Sigmoid colon (tissue), 7 donors: ENCODE results near the gene TALDO1. TPM values are rescaled to one million over a fixed set of nuclear protein-coding genes. Genes with fewer than 3 reads are reported as not detected.

Experiments
- DNase-seq: peaks from one replicate; pipeline ENCODE4 v3.0.0-alpha.2; 2019
- H3K27ac ChIP-seq, 4 donors: fragments of 200-600 bp; sonication (generic); one replicate each; pipeline ENCODE4 v1.5.1; 2016 to 2019; ENCODE audit warnings: mild to moderate bottlenecking in 1 of 4
- H3K27me3 ChIP-seq, 3 donors: fragments of 200-600 bp; sonication (generic); one replicate each; pipeline ENCODE4 v1.5.1; 2019; ENCODE audit warnings: mild to moderate bottlenecking in 1 of 3
- H3K36me3 ChIP-seq, 4 donors: fragments of 200-600 bp; sonication (generic); one replicate each; pipeline ENCODE4 v1.5.1; 2016 to 2019
- H3K4me1 ChIP-seq, 4 donors: fragments of 200-600 bp; sonication (generic); one replicate each; pipeline ENCODE4 v1.5.1; 2017 to 2019
- H3K4me3 ChIP-seq, 4 donors: fragments of 200-600 bp; sonication (generic); one replicate each; pipeline ENCODE4 v1.5.1; 2017 to 2019; ENCODE audit warnings: mild to moderate bottlenecking in 2 of 4, moderate library complexity in 1 of 4
- H3K9me3 ChIP-seq, 4 donors: fragments of 200-600 bp in 3 of 4; sonication (generic) in 3 of 4; one replicate each; pipeline versions ENCODE4 v1.5.1 to v1.6.1; 2013 to 2019
- EP300 ChIP-seq, 4 donors: sonication (generic); formaldehyde crosslinking; IDR thresholded peaks; one replicate each; pipeline ENCODE4 v1.6.1; 2017; ENCODE audit warnings: antibody characterized with exemption in 4 of 4
- POLR2A ChIP-seq, 2 donors: fragments of 450-650 bp; IDR thresholded peaks; one replicate each; pipeline ENCODE4 v1.6.1; 2016; ENCODE audit warnings: antibody characterized with exemption in 2 of 2, mild to moderate bottlenecking in 2 of 2, moderate library complexity in 2 of 2
- POLR2AphosphoS5 ChIP-seq, 4 donors: sonication (generic); formaldehyde crosslinking; IDR thresholded peaks; one replicate each; pipeline ENCODE4 v1.6.1; 2017; ENCODE audit warnings: antibody characterized with exemption in 4 of 4
- WGBS, 2 donors: extraction: QIAGEN DNeasy Blood & Tissue Kit; methylation state at CpG; one replicate each; pipeline ENCODE4 v1.1.7; 2013; 5-methylcytosine and 5-hydroxymethylcytosine counted together
- intact Hi-C: fragments of 100-400 bp; cut with DNase I; formaldehyde crosslinking; loops from one replicate; pipeline ENCODE4 v1.15.1; 2023
- polyA plus RNA-seq, 3 donors: library from polyadenylated mRNA; stranded (reverse); fragments of 200-250 nt; gene quantifications; one replicate each; pipeline ENCODE4 v1.2.3, GENCODE V29; 2013
- total RNA-seq, 4 donors: library from RNA; depleted of rRNA; stranded (reverse); fragments of >200 nt; gene quantifications; one replicate each; pipeline ENCODE4 v1.1.0, GENCODE V29; 2016
- TF ChIP-seq, protein P1 (sequence below), 4 experiments: fragments of 450-650 bp in 3 of 4; fragments of 200-600 bp in 1 of 4; IDR thresholded peaks; one replicate each; pipeline ENCODE4 v1.5.1; 2016 to 2019; ENCODE audit warnings: antibody characterized with exemption in 4 of 4, mild to moderate bottlenecking in 3 of 4, moderate library complexity in 2 of 4
- donor health status: healthy with polysubstance abuse.
- donor health status: Bipolar disorder and iron deficiency.
- donor health status: healthy.

TALDO1 gene
- total and polyA plus RNA-seq, 7 donors, result 94.6 to 177 (median 133) TPM

DNA sequence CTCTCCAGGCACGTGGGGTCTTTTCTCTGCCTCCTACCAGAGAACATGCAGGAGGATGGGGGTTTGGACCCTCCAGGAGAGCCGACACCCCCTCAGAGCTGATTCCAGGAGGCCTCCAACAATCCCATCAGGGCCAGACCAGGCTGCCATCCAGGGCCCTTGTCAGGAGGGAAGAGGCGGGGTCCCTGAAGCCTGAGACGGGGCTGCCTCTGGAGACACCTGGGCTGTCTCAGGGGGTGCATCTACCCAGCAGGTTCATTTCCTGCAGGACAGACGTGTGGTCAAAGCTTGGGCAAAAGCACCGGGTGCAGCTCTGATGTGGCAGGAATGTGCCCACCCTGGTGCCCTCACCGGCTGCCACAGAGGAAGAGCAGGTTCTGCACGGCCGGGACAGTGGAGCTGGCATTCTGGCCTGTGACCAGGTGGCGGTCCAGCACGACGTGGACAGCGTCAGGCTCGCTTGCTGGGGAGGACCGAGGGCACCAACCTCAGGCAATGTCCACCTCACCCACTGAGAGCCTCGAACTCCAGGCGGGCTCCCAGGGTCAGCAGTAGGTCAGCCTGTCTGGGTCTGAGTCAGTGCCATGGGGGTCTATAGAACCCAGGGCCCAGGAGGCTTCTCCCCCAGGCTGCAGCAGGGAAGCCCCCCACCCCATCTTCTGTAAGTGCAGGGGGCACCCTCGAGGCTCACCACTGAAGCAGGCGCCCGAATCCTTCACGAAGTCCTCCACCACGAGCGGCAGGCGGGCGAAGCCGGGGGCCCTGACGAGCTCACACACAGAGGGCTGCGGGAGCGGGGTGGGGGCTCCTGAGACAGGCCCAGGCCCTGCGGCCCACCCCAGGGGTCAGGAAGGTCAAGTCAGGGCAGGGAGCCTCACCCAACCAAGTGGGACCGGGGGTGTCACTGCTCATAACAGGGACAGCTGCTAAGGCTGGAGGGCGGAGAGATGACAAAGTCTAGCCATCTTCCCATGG lies 23.7 kb downstream of the TALDO1 start:
- WGBS, 2 donors, result 92 to 94% methylated on average over 32 of the region's 32 CpGs
- H3K27ac ChIP-seq, result no peak overlapping the region
- H3K27me3 ChIP-seq, result no peaks in the 10 kb centered on the region
- no peak overlapping the region for H3K4me3 ChIP-seq
- peak; percentile 65 for DNase-seq
- intact Hi-C loops, result no loop called here
- H3K4me1 ChIP-seq, result peaks cover 0 to 25% (median 17%) of the 10 kb centered on the region in 4 donors
- peaks cover 0 to 63% (median 22%) of the 10 kb centered on the region in 4 donors for H3K36me3 ChIP-seq
- TF ChIP-seq EP300 (IDR thresholded peaks at IDR 0.05) (no peak), POLR2A (IDR thresholded peaks at IDR 0.05) (no peak), POLR2AphosphoS5 (IDR thresholded peaks at IDR 0.05) (no peak)
- TF ChIP-seq, protein P1, sequence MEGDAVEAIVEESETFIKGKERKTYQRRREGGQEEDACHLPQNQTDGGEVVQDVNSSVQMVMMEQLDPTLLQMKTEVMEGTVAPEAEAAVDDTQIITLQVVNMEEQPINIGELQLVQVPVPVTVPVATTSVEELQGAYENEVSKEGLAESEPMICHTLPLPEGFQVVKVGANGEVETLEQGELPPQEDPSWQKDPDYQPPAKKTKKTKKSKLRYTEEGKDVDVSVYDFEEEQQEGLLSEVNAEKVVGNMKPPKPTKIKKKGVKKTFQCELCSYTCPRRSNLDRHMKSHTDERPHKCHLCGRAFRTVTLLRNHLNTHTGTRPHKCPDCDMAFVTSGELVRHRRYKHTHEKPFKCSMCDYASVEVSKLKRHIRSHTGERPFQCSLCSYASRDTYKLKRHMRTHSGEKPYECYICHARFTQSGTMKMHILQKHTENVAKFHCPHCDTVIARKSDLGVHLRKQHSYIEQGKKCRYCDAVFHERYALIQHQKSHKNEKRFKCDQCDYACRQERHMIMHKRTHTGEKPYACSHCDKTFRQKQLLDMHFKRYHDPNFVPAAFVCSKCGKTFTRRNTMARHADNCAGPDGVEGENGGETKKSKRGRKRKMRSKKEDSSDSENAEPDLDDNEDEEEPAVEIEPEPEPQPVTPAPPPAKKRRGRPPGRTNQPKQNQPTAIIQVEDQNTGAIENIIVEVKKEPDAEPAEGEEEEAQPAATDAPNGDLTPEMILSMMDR (IDR thresholded peaks at IDR 0.05), result no peak
- H3K9me3 ChIP-seq, result no peaks in the 10 kb centered on the region

DNA sequence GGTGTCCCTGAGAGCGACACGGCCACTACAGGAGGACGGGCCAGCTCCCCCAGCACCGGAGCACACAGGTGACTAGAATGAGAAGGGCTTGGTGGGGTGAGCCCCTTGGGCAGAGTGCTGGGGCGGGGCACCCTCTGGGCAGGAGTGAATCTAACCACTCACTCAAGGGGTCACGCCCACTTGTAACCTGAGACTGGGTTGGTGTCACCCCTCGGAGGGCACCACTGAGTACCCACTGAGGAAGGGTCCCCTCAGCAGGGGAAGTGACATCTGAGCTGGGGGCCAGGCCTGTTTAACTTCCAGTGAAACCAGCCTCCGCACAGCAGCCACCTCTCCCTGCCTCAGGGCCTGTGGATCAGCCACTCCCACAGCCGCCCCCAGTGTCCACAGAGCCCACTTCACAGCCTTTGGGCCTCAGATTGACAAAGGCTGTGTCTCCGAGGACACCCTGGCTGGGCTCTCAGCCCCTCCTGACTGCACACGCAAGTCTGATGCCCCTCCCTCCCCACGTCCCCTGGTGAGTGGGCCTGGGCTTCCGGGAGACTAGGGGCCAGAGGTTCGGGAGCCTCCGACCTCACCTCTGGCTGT lies 24.4 kb downstream of the TALDO1 start:
- H3K27ac ChIP-seq, result no peak overlapping the region
- TF ChIP-seq POLR2A (IDR thresholded peaks at IDR 0.05) (no peak), POLR2AphosphoS5 (IDR thresholded peaks at IDR 0.05) (no peak), EP300 (IDR thresholded peaks at IDR 0.05) (no peak)
- TF ChIP-seq, protein P1 (IDR thresholded peaks at IDR 0.05), result no peak
- no peak for DNase-seq
- peaks cover 0 to 55% (median 21%) of the 10 kb centered on the region in 4 donors for H3K36me3 ChIP-seq
- H3K4me1 ChIP-seq, result peaks cover 0 to 33% (median 24%) of the 10 kb centered on the region in 4 donors
- H3K9me3 ChIP-seq, result no peaks in the 10 kb centered on the region
- H3K4me3 ChIP-seq, result no peak overlapping the region
- intact Hi-C loops, result no loop called here
- WGBS, 2 donors, result 83 to 88% methylated on average over 15 of the region's 15 CpGs
- no peaks in the 10 kb centered on the region for H3K27me3 ChIP-seq

DNA sequence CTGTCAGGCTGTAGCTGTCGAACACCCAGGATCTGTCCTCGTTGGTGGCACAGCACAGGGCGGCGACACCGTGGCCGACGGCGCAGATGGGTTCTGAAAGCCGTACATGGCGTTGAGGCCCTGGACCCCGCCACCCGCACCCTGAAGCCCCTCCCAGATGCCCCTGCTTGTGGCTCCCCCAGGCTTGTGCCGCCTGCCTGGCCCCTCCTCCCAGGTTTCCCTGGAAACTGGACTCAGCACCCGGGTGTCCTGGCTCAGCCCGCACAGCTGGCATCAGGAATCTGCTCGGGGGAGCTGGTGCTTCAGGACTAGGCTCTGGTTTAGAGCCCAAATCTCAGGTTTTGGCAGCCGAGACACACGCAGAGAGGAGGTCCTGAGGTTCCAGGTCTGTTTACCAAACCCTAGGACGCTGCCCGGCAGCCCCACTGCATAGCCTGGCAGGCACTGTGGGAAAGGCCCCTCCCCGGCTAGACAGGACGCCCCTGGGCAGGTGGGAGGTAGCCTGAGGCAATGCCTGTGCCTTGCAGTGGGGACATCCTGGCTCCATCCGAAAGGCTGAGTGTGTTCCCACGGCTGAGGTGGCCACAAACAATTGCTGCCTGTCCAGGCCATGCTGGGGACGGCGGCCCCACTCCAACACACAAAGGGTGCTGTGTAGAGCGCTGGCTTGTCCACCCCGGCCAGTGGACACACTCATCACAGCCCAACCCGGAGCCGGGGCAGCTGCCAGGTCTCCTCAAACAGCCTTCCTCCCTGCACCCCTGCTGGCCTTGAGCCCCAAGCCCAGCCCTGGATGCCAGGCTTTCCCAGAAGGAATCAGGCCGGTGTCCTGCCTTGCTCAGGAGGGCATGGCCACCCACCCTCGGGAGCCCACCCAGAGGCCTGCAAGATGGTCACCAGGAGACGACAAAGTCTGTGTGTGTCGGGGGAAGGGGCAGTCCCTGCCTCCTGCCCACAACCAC lies 25.4 kb downstream of the TALDO1 start:
- WGBS, 2 donors, result 88 to 89% methylated on average over 34 of the region's 34 CpGs
- Histone ChIP-seq H3K9me3 (no peaks in the 10 kb centered on the region), H3K27ac (peak overlapping the region in 1 of 4 donors; percentile 28), H3K4me1 (peaks cover 0 to 33% (median 26%) of the 10 kb centered on the region in 4 donors), H3K4me3 (no peak overlapping the region), H3K36me3 (peaks cover 0 to 46% (median 16%) of the 10 kb centered on the region in 4 donors), H3K27me3 (no peaks in the 10 kb centered on the region)
- no peak for TF ChIP-seq POLR2AphosphoS5 (IDR thresholded peaks at IDR 0.05)
- TF ChIP-seq, protein P1 (IDR thresholded peaks at IDR 0.05), result no peak
- no peak for TF ChIP-seq POLR2A (IDR thresholded peaks at IDR 0.05)
- TF ChIP-seq EP300 (IDR thresholded peaks at IDR 0.05), result no peak
- peak; percentile 72 for DNase-seq
- intact Hi-C loops, result no loop called here

DNA sequence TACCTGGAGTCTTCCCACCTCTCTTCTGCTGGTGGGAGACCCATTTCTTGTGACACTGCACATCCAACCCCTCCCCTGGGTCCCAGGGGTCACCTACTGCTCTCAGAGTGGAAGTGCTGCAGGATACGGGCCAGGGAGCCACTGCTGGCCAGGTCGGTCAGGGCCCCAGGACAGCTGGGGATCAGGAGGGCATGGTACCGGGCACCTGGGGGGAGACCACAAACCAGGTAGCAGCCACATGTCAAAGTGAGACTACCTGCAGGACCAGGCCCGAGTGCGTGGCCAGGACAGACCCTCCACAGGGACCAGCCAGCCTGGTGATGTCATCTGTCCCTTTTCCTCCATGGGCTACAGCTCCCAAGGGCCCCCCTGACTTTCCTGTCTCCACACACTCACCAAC lies 26.2 kb downstream of the TALDO1 start:
- Histone ChIP-seq H3K9me3 (no peaks in the 10 kb centered on the region), H3K4me3 (no peak overlapping the region), H3K27me3 (no peaks in the 10 kb centered on the region), H3K27ac (no peak overlapping the region), H3K4me1 (peaks cover 0 to 39% (median 33%) of the 10 kb centered on the region in 4 donors), H3K36me3 (peaks cover 0 to 46% (median 16%) of the 10 kb centered on the region in 4 donors)
- intact Hi-C loops, result no loop called here
- WGBS, 2 donors, result 93 to 95% methylated on average over 5 of the region's 5 CpGs
- no peak for DNase-seq
- no peak for TF ChIP-seq EP300 (IDR thresholded peaks at IDR 0.05)
- TF ChIP-seq POLR2AphosphoS5 (IDR thresholded peaks at IDR 0.05), result no peak
- TF ChIP-seq POLR2A (IDR thresholded peaks at IDR 0.05), result no peak
- TF ChIP-seq, protein P1 (IDR thresholded peaks at IDR 0.05), result no peak
